Adrenal gland (tissue), 5 donors: Measurements from ENCODE around the gene TSSC4.

ENCODE experiments used
- POLR2A ChIP-seq, 2 donors: fragments of 450-650 bp; IDR thresholded peaks; one replicate each; pipeline ENCODE4 v1.6.1; 2017; ENCODE audit warnings: antibody characterized with exemption in 2 of 2, mild to moderate bottlenecking in 2 of 2, moderate library complexity in 1 of 2
- TF ChIP-seq, protein P1 (sequence below), 6 experiments: fragments of 450-650 bp in 4 of 6; fragments of 200-600 bp in 2 of 6; sonication (generic) in 1 of 6; IDR thresholded peaks; 1 replicate in 5 of 6; 2 replicates in 1 of 6; pipeline versions ENCODE4 v1.5.1 to v1.8.0; 2016 to 2021; ENCODE audit warnings: antibody characterized with exemption in 6 of 6, mild to moderate bottlenecking in 2 of 6, moderate library complexity in 1 of 6
- donor health status: DM: no; HTN: no; CAD: no.

DNA sequence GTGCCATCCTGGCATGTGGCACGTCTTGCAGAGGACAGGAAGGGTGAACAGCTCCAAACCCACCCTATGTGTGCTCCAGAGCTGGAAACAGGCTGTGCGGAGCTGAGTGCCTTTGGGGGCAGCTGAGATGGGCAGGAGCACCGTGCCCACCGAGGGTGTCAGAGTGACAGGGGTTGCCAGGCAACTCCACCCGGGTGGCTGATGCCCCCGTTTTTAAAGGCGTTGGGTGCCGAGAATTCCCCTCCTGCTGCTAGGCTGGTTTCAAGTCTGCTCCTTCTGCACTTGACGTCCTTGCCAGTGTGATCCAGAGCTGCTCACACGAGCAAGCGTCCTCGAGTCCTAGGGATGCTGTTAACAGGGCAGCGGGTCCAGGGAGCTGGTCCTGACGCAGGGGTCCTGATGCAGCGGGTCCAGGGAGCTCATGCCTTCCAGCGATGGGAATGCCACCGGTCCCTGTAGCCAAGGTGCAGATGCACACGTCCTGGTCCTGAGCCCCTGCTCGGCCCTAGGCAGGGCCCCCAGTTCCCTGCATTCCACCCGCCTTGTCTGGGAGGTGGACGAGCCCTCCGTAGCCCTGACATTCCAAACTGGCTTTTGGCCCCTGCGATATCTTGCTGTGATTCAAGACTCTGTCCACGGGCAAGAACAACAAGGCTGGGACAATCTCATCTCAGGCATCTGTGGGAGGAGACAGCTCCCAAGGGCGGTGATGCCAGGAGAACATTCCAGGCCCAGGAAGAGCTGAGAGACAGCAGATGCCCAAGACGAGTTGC, 49.2 kb downstream of the TSSC4 start:
- TF ChIP-seq, protein P1, sequence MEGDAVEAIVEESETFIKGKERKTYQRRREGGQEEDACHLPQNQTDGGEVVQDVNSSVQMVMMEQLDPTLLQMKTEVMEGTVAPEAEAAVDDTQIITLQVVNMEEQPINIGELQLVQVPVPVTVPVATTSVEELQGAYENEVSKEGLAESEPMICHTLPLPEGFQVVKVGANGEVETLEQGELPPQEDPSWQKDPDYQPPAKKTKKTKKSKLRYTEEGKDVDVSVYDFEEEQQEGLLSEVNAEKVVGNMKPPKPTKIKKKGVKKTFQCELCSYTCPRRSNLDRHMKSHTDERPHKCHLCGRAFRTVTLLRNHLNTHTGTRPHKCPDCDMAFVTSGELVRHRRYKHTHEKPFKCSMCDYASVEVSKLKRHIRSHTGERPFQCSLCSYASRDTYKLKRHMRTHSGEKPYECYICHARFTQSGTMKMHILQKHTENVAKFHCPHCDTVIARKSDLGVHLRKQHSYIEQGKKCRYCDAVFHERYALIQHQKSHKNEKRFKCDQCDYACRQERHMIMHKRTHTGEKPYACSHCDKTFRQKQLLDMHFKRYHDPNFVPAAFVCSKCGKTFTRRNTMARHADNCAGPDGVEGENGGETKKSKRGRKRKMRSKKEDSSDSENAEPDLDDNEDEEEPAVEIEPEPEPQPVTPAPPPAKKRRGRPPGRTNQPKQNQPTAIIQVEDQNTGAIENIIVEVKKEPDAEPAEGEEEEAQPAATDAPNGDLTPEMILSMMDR (IDR thresholded peaks at IDR 0.05), result no peak
- no peak for TF ChIP-seq POLR2A (IDR thresholded peaks at IDR 0.05)
